Stimulated activated CD8-positive, alpha-beta memory T cell treated with anti-CD3 and anti-CD28 coated beads, Interleukin-12 subunit alpha, Interleukin-12 subunit beta, amount 100 ng/mL, for 1 hour (primary cell): ENCODE data around the gene CALU.
A peak's percentile ranks its signal among the peaks of the same experiment; 100 is the strongest.

Experiments
- DNase-seq: peaks from one replicate; pipeline ENCODE4 v3.0.0-alpha.2; 2020; ENCODE audit warnings: low read depth

CALU gene

DNA sequence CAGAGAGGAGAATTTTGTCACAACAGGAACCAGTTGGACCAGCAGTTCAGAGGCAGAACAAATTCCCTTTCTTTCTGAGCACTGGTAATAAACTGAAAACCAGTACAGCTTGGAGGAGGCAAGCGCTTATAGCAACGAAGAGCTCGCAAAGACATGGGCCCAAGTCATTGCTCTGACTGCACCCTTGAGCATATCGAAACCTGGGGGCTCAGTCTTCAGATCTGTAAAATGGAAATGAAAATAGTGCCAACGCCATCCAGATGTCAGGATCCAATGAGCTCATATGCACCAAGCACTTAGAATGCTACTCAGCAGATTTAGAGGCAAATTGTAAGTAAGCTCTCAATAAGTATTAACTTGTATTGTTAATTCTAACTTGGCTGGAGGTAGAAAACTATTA is 14.4 kb upstream of the CALU start:
- DNase-seq, result no peak

DNA sequence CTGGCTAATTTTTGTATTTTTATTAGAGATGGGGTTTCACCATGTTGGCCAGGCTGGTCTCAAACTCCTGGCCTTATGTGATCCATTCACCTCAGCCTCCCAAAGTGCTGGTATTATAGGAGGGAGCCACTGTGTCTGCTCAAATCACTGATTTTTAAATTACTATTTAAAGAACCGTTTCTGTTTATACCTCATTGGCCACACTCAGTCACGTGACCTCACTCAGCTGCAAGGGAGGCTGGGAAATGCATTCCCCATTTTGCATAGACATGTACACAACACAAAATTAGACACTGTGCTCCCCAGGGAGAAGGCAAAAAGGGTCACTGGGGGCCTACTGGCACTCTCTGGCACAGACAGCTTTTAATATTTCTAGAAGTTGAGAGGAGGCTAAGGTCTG is 13.6 kb upstream of the CALU start:
- DNase-seq, result no peak

- DNase-seq, result no peak
Measured at GRCh38 chr7:128726059-128726736, 13.0 kb upstream of the CALU start.

DNA sequence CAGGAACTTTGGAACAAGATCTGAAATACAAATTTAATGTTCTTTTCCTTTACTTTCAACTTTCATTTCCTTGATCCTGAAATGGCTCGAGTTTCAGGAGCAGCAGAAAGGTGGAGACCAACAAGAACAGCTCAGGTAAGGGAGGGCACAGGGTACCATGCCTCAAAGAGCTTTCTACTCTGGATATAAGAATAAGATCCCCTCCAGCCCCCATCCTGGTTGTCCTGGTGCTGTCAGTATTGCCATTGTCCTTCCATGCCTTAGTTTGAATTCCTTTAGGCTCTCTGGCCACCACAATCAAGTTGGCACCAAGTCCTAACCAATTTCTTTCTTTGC is 12.5 kb upstream of the CALU start:
- DNase-seq, result no peak

GRCh38 chr7:128727239-128727638 is 11.9 kb upstream of the CALU start:
- DNase-seq, result no peak

DNA sequence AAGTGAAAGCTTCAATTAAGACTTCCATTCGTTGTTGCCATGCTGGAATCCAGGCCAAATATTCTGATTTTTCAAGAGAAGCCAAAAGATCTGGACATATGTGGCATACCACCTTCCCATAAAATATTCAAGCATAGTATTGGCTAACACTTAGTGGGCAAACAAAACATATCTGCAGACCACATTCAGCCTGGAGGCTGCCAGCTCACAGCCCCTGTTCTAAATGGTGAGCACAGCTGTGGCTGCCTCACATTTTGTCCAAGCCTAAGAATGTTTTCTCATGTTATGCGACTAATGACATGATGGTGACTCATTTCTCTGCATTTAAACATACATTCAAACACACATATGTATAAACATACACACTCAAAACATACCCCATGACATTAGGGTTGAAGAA is 10.6 kb upstream of the CALU start:
- no peak for DNase-seq

DNA sequence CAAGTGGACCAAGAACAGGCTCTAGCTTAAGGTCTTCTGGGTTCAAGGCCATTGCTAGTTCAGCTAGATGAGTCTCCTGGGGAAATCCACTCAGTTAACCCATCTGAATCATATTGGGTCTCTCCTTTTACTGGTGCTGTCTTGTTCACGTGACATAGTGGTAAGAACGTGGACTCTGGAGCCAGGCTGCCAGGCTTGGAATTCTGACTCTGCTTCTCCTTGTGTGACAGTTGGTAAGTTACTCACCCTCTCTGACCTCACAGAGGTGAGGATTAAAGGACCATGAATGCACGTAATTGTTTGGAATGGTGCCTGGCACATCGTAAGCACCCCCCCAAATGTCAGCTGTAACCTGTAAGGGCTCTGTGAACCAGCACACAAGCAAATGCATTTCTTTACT is 9.7 kb upstream of the CALU start:
- DNase-seq, result no peak

DNA sequence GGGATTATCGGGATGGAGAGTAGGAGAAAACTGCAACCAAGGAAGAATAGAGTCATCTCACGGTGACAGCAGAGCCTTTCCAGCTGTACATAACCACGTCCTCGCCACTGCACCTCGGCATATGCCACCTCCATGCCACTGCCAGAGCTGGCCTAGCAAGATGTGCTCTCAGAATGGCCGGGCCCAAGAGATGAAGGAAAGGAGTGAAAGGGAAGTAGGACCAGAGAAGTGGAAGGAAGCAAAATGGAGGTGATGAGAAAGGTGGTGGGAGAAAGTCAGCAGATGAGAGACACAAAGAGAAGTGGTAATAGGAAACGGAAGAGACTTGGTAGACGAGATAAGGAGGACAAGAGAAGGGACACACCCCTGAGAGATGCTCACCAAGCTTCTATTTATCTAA is 8.0 kb upstream of the CALU start:
- DNase-seq, result no peak

GRCh38 chr7:128732521-128733277 is 6.5 kb upstream of the CALU start:
- no peak for DNase-seq

DNA sequence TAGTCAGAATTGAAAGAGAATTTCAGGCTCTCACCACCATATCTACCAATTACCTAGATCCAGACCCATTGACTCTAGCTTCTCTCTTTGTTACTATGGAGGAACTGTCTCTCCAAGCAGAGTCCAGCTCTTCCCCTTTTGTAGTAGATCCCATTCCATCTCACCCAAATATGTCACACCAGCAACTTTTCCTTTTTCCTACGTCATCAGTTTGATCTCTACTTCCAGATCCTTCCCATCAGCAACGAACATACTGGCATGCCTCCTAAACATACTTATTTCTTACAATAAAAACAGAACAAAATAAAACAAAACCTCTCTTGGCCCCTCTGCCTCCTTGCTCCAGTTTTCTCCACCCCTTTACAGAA is 5.9 kb upstream of the CALU start:
- DNase-seq, result no peak

DNA sequence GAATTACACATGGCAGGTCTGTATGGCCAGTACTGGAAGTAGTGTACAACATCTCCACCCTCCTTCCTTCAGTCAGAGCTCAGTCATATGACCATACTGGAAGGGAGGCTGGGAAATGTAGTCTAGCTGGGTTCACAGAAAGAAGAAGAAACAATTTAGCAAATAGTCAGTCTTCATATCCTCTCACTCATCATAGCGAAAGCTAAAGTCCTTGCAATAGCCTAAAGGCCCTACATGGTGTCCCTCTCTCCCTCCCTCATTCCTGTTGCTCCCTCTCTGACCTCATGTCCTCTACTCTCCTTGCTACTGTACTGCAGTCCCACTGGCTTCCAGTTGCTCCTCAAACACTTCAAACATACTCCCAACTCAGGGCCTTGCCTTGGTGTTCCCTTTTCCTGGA is 4.3 kb upstream of the CALU start:
- DNase-seq, result no peak

DNA sequence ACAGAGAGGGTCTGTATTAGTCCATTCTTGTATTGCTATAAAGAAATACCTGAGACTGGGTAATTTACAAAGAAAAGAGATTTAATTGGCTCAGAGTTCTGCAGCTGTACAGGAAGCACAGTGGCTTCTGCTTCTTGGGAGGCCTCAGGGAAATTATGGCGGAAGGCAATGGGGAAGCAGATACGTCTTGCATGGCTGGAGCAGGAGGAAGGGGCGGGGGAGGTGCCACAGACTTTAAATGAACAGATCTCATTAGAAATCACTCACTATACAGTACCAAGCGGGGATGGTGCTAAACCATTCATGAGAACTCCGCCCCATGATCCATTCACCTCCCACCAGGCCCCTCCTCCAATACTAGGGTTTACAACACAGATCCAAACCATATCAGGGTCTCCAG is 3.7 kb upstream of the CALU start:
- no peak for DNase-seq

GRCh38 chr7:128737441-128737840 is 1.7 kb upstream of the CALU start:
- no peak for DNase-seq

GRCh38 chr7:128737867-128738385 is 1.2 kb upstream of the CALU start:
- DNase-seq, result no peak

GRCh38 chr7:128738570-128739047 is 550 bp upstream of the CALU start:
- DNase-seq, result peak; percentile 1

DNA sequence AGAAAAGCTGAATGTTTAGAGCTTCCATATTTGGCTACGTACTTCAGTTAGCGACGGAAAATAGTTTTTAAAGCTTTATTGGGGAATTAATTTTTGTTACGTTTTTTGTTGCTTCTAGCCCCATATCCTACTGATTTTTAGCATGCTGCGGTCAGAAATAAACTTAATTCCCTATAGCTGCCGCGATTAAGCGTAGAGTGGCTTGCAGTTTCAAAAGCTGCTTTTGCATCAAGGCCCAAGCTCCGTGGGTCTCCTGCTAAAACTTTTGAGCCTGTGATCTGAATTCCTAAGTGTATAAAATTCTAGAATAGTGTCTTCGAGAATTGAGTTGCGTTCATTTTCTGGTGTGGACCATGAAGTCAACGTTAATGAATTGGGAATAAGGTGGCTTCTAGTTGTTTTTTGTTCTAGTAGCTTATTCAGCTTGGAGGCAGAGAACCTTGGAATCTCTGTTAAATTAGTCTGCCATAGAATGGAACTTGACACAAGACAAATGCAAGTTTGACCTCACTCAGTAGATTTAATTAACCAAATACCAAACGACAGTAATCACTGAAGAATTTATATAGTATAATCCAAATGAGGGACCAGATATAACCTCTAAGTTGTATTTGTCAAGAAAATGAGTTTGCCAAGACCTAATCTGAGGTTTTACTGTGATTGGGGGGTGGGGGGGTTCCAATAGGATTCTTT is 977 bp downstream of the CALU start:
- DNase-seq, result no peak

DNA sequence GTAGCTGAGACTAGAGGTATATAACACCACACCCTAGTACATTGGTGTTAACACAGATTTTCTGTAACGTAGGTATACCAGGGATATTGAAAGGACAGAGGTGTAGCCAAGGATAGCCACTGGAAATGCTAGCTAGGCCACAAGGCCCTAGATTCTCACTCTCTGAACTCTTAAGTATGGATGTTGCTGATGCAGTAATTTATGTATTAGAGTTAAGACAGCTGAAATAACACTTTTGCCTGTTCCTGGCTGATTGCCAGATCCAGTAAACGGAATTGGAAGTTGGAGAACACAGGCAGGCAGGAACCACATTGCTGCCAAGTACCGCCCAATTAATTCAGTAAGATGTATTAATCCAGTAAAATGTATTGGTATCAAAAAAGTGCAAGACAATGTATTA is 1.8 kb downstream of the CALU start:
- DNase-seq, result no peak

DNA sequence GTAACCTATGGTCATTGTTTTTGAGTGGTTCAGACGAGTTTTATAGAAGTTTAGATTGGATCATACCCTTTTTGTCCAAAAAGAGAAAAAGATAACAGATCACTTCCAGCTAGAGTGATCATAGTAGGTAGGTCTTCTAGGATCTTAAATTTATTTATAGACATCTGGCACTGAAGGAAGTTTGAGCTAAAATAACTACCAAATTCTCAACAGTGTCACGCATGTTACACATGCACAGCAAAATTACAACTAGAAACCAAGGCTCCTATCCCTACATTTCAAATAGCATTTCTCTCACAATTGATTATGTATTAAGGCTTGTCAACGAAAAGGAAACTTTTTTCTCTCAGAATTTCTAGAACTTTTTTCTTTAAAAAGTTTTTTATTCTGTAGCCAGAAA is 2.3 kb downstream of the CALU start:
- no peak for DNase-seq

DNA sequence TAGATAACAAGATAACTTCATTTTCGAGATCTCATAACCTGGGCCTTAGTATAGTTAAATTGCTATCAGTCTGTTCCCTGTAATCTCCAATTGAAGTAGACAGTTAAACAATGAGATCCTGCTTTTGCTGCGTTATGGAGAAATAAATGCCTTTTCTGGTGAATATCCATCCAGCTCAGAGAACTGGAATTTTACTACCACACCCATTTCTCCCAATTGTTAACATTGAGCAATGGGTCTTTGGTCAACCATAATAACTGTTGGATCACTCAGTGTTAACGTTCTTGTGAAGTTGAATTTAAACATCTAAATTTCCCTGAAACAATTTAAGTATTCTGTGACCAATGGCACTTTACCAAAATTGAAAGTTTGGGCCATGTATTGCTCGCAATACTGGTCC is 3.0 kb downstream of the CALU start:
- DNase-seq, result no peak

DNA sequence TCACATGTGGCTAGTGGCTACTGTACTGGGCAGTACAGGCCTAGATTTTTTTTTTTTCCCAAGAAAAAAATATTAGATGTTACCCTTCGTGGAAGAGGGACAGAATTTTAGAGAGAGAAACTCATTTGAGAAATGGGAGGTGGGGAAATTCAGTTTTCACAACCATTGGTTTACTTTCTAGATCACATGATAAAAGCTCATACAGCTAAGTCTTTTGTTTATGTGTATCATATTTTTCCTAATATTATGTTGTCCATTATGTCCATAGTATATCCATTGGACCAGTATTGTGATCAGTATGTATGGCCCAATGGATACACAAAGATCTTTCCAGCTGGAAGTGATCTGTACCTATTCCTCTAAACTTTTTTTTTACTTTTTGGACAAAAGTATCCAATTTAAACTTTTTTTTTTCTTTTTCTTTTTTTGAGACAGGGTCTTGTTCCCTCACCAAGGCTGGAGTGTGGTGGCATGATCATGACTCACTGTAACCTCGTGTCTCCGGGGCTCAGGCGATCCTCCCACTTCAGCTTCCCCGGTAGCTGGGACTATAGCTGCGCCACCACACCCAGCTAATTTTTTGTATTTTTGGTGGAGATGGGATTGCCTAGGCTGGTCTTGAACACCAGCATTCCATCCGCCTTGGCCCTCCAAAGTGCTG is 4.1 kb downstream of the CALU start:
- no peak for DNase-seq

DNA sequence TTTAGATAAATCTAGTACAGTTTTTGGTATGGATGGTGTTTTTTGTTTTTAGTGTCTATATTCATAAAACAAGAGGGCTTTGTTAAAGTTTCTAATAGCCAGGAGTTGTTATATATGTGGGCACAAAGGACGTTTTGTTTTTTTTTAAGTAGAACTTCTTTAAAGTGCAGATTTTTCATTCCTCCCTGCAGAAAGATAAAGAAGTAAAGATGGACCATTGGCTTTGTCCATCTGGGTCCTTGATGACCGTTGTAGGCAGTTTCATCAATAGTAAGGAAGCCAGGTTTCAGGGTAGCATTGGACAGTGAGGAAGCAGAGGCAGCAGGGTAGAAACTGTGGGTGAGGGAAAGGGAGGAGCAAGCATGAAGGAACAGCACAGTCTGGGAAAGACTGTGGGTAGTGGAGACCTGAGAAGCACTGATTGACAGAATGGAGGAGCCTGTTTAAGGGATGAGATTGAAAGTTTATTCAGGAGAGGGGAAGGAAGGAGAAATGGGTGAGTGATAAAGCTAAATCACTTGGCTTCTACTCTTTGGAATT is 5.3 kb downstream of the CALU start:
- DNase-seq, result no peak

DNA sequence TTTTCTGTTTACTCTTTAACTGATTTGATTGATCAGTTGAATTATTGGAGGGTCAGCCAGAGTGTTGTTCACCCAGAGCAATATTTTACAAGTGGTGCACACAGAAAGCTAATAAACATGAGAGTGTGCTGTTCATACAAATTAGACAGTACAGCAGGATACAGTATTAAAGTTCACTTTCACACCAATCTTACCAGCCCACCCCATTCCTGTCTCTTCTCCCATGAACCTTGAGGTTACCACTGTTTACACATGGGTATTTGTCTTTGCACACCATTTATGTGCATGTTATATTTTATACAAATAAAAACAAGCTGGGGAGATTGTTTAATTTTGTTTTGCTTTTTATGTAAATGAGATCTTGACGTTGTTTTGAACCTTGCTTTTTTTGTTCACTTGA is 6.5 kb downstream of the CALU start:
- no peak for DNase-seq
